ENCODE data around the gene FMN1. TPM values are rescaled to one million over a fixed set of nuclear protein-coding genes. Genes with fewer than 3 reads are reported as not detected.

Gene FMN1
- total and polyA plus RNA-seq, 2 of the 13 experiments (the other 11 are each of a cell fraction or from before 2014, with no cell fraction given): 0.20 to 0.60 TPM

GRCh38 chr15:32778391-32779176 lies 415.9 kb downstream of the FMN1 start:
- no peak for ATAC-seq
- 21% methylated on average over 4 of the region's 4 CpGs for WGBS (ENCODE audit: low lambda C conversion rate)

More at GRCh38 chr15:32778391-32779176, 415.9 kb downstream of the FMN1 start:
- Histone ChIP-seq H3K79me2 (ENCODE audit: insufficient read depth, low read length) (no peaks in the 10 kb centered on the region), H3K4me3 (replicated peaks in 1 of 3; ENCODE audit: insufficient read depth in 1 of 3, low read depth in 2 of 3, low read length in 3 of 3) (no peak overlapping the region), H3K27ac (ENCODE audit: extremely low read length, insufficient read depth, low read length) (no peak overlapping the region), H3K36me3 (replicated peaks in 1 of 2; ENCODE audit: control insufficient read depth in 1 of 2, insufficient read depth in 2 of 2, low read length in 2 of 2) (no peaks in the 10 kb centered on the region), H3K4me2 (ENCODE audit: low read depth, low read length) (no peak overlapping the region), H4K20me1 (ENCODE audit: insufficient read depth, low read length) (no peaks in the 10 kb centered on the region), H3K4me1 (ENCODE audit: insufficient read depth, low read length) (peaks cover 11% of the 10 kb centered on the region), H3K9ac (ENCODE audit: insufficient read depth, low read depth, low read length) (no peak overlapping the region), H3K27me3 (ENCODE audit: control insufficient read depth in 1 of 2, insufficient read depth in 2 of 2, low read length in 2 of 2) (no peaks in the 10 kb centered on the region), H2AFZ (ENCODE audit: low read length) (no peak overlapping the region), H3K9me3 (ENCODE audit: low read length) (no peaks in the 10 kb centered on the region)
- ChIA-PET CTCF (ENCODE audit: low intra/inter-chr PET ratio, low total read pairs) (no interaction called here), POLR2A (no interaction called here)
- no TSS peak for BruUV-seq (replicated peaks)
- no peak for TF ChIP-seq WIZ (CRISPR knock-in tag; IDR thresholded peaks at IDR 0.05)
- no peak for TF ChIP-seq ZNF563 (CRISPR knock-in tag; IDR thresholded peaks at IDR 0.05)
- no peak for TF ChIP-seq THRA (CRISPR knock-in tag; IDR thresholded peaks at IDR 0.05; ENCODE audit: borderline replicate concordance)
- no peak for TF ChIP-seq STAG1 (CRISPR knock-in tag; IDR thresholded peaks at IDR 0.05)
- no peak for TF ChIP-seq RNF219 (CRISPR knock-in tag; IDR thresholded peaks at IDR 0.05)
- no peak for TF ChIP-seq NFE2L1 (CRISPR knock-in tag; IDR thresholded peaks at IDR 0.05; ENCODE audit: borderline replicate concordance)
- no peak for TF ChIP-seq PTBP1 (IDR thresholded peaks at IDR 0.05; ENCODE audit: low read depth, low read length, poor library complexity, severe bottlenecking)
- TF ChIP-seq ZNF619 (CRISPR knock-in tag; IDR thresholded peaks at IDR 0.05): no peak
- TF ChIP-seq ZNF317 (CRISPR knock-in tag; IDR thresholded peaks at IDR 0.05): no peak
- TF ChIP-seq ARID4A (CRISPR knock-in tag; IDR thresholded peaks at IDR 0.05; ENCODE audit: borderline replicate concordance): no peak
- no peak for TF ChIP-seq ZNF253 (CRISPR knock-in tag; IDR thresholded peaks at IDR 0.05; ENCODE audit: borderline replicate concordance)
- intact Hi-C loops (cut with micrococcal nuclease; ENCODE audit: unreplicated experiment): no loop called here
- no peak for DNase-seq (ENCODE audit: low spot score)
- in situ Hi-C loops (cut with HindIII; ENCODE audit: extremely low pct_ligation_motif_present, low pct_unique_long_range_greater_than_20kb): no loop called here
- FAIRE-seq: no peak

All from HepG2 (cell line).